ENCODE data around the gene UBE2D4.
A peak's percentile ranks its signal among the peaks of the same experiment; 100 is the strongest.
"Not testable (repeated sequence)": the region's sequence is repeated elsewhere in the genome, so short reads cannot be mapped to it uniquely, and the experiment has no call there.

The UBE2D4 gene

DNA sequence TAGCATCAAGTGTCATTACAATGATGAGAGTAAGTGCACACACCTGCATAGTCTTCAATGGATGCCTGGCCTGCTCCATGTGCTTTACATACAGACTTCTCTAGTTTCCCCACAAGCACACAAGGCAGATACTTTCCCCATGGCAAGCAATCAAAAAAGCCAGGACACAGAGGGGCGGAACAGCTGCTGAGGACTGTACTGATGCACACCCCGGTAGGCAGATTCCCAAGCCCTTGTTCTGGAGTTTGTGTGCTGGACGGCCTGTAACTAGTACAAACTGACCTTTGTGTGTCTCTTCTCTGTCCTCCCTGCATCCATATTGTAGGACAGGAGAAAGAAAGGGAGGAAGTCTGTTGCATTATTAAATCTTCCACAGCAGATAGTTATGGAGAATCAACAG lies 25.8 kb downstream of the UBE2D4 start:
- DNase-seq (ENCODE audit: low read depth in 1 of 2, low spot score in 1 of 2), result no peak
- TF ChIP-seq JUND (IDR thresholded peaks at IDR 0.05; ENCODE audit: low read depth), result no peak
- in situ Hi-C loops (cut with HindIII; ENCODE audit: low pct_unique_long_range_greater_than_20kb, low sequenced_read_pairs), result no loop called here

DNA sequence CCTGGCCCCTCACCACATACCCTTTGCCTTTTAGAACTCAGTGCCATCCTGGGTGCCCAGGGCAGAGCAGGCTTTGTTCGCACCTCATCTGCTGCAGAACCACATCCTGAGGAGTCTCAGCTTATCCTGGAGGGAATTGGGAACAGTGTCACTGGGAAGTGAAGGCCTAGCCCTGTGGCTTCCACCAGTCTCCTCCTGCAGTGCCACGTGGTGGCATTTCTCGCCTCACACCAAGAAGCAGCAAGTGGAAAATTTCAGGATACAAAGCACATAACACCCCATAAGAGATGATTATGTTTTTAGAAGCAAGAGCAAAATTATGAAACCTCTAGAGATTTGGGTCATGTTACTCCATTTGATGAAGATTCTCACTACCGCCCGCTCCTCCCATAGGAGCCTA lies 26.8 kb downstream of the UBE2D4 start:
- TF ChIP-seq JUND (IDR thresholded peaks at IDR 0.05; ENCODE audit: low read depth), result no peak
- in situ Hi-C loops (cut with HindIII; ENCODE audit: low pct_unique_long_range_greater_than_20kb, low sequenced_read_pairs), result no loop called here

DNA sequence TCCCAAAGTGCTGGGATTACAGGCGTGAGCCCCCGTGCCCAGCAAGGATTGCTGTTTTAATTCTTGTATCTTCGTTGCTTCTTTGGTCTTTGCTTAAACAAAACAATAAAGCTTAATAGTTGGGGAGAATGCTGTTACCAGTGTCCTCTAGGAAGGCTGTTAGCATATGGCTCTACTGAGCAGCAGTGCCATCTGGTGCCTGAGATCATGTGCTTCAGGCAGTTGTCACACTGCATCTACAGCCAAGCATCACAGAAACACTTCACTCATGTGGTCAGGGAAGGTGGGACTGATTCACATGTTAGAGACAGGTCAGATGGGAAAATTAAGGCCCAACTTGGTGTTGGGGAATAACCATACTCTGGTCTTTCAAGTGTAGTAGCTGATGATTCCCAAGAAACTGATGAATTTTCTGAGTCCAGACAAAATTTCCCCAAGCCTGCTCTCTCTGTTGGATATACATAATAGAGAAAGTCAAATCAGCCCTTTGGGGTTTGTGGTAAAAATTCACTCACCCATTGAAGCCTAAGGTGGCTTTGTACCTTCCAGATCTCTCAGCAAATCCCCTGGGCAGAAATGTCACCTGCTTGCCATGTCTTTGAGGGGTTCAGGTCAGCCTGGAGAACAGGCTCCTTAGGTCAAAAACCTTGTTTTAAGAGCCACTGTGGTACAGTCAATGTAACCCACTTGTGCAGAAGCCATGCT lies 28.4 kb downstream of the UBE2D4 start:
- no peak for TF ChIP-seq JUND (IDR thresholded peaks at IDR 0.05; ENCODE audit: low read depth)
- peak; percentile 81 to 83 for DNase-seq (ENCODE audit: low read depth in 1 of 2, low spot score in 1 of 2)
- in situ Hi-C loops (cut with HindIII; ENCODE audit: low pct_unique_long_range_greater_than_20kb, low sequenced_read_pairs), result no loop called here

More for the DNA sequence above, 26.8 kb downstream of the UBE2D4 start:
- no peak for DNase-seq (ENCODE audit: low read depth in 1 of 2, low spot score in 1 of 2)

DNA sequence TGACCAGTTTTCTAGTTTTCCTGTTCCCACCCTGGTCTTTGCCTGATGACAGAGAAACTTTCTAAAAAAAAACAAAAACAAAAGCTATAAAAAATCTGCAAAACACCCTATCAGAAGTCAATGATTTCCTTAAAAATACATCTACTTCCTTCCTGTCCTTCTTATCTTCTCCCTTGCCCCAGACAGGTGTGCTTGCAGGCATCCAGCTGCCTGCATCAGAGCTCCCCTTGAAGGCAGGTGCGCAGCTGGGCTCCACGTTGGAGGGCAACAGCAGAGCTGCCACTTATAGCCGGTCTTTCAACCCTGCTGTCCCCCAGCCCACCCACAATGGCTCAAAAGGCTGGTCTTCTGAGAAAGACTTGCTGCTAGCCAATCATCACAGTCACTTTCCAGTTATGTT lies 29.8 kb downstream of the UBE2D4 start:
- TF ChIP-seq JUND (IDR thresholded peaks at IDR 0.05; ENCODE audit: low read depth), result no peak
- in situ Hi-C loops (cut with HindIII; ENCODE audit: low pct_unique_long_range_greater_than_20kb, low sequenced_read_pairs), result no loop called here
- DNase-seq (ENCODE audit: low read depth in 1 of 2, low spot score in 1 of 2), result no peak

DNA sequence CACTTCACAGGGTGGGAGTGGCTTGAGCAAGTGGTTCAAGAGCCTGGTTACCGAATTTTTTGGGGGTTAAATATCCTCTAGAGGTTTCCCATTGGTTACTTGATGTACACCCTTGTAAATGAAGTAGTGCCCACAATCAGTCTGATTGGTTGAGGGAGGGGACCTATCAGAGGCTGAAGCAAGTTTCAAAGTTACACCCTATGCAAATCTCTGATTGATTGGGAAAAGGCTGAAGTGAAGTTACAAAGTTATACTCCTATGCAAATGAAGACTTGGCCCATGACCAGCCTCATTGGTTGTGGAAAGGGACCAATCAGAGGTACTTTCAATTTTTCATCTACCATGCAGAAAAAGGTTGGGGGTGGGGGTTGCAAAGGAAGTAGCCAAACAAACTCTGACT lies 34.7 kb downstream of the UBE2D4 start:
- in situ Hi-C loops (cut with HindIII; ENCODE audit: low pct_unique_long_range_greater_than_20kb, low sequenced_read_pairs), result no loop called here
- no peak for TF ChIP-seq JUND (IDR thresholded peaks at IDR 0.05; ENCODE audit: low read depth)
- DNase-seq (ENCODE audit: low read depth in 1 of 2, low spot score in 1 of 2), result peak in 1 of 2 experiments; percentile 33

DNA sequence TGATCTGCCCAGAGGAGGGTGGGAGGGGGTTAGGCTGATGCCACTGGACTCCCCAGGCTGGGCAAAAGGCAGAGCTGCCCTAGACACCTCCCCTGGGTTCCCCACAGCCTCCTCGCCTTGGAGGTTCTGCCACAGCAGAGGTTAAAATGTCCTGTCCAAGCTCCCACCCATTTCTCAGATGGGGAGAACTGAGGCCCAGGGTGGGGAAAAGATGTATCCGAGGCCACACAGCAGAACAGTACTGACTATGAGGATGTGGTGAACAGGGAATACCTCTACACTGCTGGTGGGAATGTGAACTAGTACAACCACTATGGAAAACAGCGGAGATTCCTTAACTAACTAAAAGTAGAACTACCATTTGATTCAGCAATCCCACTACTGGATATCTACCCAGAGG lies 40.2 kb downstream of the UBE2D4 start:
- in situ Hi-C loops (cut with HindIII; ENCODE audit: low pct_unique_long_range_greater_than_20kb, low sequenced_read_pairs); DNase-seq (ENCODE audit: low read depth in 1 of 2, low spot score in 1 of 2): not testable (repeated sequence)

DNA sequence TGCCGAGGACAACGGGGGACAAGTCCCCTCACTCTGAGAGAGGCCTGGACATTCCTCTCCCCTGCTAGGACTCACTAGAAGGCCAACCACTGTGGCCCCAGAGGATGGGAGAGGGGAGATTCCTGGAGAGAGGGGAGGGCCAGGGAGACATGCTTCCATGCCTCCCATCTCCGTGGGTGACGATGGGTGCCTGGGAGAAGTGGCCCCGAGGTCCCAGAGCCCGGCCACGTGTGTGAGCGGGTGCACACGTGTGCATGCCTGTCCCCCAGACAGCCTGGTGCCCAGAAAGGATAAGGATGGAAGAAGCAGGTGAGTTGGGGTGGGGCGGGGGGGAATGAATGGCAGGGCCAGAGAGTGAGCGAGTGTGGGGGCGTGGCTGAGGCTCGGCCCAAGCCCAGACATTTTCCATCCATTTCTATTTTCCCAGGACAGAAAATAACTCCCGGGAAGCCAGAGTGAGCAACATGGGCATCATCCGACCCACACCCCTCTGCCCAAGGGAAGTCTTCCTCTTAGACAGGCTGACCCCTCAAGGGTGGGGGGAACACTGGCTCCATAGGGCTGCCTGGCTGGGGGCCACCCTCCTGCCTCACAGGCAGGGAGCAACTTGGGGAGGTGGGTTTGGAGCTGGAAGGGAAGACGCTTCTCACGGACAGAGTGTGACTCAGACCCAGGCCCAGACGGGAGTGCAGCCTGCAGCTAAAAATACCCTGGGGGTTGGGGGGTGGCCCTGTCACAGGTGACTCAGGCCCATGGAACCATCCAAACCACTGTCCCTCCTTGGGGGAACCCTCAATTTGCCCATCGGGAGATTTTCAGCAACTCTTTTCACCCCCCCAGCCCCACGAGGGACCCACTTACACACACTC lies 42.2 kb downstream of the UBE2D4 start:
- DNase-seq (ENCODE audit: low read depth in 1 of 2, low spot score in 1 of 2); in situ Hi-C loops (cut with HindIII; ENCODE audit: low pct_unique_long_range_greater_than_20kb, low sequenced_read_pairs): not testable (repeated sequence)

DNA sequence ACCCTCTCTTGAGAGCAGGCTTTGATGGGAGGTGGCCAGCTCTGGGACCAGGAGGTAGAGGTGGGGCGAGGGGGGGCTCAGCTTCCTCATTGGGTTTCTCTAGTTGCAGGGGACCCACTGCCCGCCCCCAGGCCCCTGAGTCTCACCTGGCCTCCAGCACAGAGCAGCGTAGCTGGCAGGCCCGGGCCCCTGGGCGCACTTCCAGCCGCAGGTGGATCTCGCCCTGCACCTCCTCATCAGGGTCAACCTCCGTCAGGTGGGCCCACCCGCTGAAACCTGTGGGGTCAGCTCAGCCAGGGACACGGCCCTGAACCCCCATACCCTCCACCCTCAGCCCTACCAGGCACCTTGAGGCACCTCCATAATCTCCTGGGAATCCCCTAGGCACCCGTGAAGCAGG lies 43.4 kb downstream of the UBE2D4 start:
- in situ Hi-C loops (cut with HindIII; ENCODE audit: low pct_unique_long_range_greater_than_20kb, low sequenced_read_pairs); DNase-seq (ENCODE audit: low read depth in 1 of 2, low spot score in 1 of 2): not testable (repeated sequence)

DNA sequence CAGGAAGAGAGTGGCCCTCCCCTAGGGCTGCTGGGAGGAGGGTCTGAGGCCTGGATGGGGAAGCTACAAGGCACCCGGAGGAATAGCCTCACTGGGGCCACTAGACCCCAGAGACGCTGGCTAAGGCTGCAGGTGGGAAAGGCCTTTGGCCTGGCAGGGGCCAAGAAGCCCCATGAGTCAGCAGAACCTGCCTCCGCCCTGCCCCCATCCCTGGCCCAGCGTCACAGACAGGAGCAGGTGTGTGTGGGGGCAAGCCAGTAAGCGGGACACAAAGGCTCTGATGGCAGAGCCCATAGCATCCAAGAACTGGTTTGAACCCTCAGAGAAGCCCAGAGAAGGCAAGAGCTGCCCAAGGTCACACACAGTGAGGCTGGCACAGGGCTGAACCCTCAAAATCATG lies 44.5 kb downstream of the UBE2D4 start:
- DNase-seq (ENCODE audit: low read depth in 1 of 2, low spot score in 1 of 2); in situ Hi-C loops (cut with HindIII; ENCODE audit: low pct_unique_long_range_greater_than_20kb, low sequenced_read_pairs): not testable (repeated sequence)

DNA sequence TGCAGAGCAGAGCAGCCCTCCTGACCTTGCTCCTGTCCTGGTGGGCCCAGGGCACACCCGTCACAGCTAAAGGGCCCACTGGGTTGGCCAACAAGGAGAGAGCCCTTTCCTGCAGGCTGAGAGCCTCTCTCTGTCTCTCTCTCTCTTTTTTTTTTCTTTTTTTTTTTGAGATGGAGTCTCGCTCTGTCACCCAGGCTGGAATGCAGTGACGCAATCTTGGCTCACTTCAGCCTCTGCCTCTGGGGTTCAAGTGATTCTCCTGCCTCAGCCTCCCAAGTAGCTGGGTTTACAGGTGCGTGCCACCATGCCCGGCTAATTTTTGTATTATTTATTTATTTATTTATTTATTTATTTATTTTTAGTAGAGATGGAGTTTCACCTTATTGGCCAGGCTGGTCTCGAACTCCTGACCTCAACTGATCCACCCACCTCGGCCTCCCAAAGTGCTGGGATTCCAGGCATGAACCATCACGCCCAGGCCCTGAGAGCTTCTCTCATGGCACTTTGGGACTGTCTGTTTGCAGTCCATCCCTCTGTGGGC lies 47.9 kb downstream of the UBE2D4 start:
- DNase-seq (ENCODE audit: low read depth in 1 of 2, low spot score in 1 of 2); in situ Hi-C loops (cut with HindIII; ENCODE audit: low pct_unique_long_range_greater_than_20kb, low sequenced_read_pairs): not testable (repeated sequence)

DNA sequence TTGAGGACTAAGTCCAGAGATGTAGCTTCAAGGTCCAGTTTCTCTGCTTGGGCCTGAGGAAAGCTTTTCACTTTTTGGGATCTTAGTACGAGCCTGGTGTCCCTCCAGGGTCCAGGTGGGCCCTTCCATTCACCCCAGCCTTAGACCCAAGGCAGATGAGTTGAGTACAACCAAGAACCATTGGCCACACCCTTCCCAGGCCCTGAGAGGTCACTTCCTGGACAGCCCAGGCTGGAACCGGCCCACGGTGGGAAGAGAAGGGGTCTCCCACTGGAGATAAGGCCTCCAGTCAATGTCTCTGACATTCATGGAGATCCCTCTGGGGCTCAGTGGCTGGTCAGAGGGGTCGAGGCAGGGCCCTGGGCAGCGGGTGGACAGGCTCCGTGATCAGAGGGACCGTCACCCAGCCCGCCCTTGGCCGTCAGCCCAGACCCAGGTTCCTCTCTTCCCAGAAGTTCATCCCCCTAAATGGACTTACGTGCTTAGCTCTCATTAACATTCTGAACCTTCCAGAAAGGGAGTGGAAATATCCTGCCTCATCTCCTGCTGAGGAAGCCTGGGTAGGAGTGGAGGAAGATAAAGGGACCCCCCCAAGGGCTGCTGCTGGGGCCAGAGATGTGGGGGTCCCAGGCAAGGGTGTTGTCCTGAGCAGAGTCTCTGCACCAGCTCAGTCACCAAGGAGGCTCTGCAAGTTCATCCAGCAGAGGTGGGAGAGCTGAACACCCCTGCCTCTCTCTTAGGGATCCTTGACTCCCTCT lies 48.7 kb downstream of the UBE2D4 start:
- in situ Hi-C loops (cut with HindIII; ENCODE audit: low pct_unique_long_range_greater_than_20kb, low sequenced_read_pairs); DNase-seq (ENCODE audit: low read depth in 1 of 2, low spot score in 1 of 2): not testable (repeated sequence)

DNA sequence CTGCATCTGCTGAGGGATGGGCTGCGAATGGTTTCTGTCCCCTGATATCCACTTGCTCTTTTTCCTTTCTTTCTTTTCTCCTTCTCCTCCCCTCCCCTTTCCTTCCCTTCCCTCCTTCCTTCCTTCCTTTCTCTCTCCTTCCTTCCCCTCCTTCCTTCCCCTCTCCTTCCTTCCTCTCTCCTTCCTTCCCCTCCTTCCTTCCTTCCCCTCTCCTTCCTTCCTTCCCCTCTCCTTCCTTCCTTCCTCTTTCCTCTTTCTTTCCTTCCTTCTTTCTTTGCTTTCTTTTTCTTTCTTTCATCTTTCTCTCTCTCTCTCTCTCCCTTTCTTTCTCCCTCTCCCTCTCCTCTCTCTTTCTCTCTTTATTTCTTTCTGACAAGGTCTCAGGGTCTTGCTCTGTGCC lies 51.3 kb downstream of the UBE2D4 start:
- no peak for DNase-seq (ENCODE audit: low read depth in 1 of 2, low spot score in 1 of 2)
- TF ChIP-seq JUND (IDR thresholded peaks at IDR 0.05; ENCODE audit: low read depth), result no peak
- in situ Hi-C loops (cut with HindIII; ENCODE audit: low pct_unique_long_range_greater_than_20kb, low sequenced_read_pairs), result no loop called here

DNA sequence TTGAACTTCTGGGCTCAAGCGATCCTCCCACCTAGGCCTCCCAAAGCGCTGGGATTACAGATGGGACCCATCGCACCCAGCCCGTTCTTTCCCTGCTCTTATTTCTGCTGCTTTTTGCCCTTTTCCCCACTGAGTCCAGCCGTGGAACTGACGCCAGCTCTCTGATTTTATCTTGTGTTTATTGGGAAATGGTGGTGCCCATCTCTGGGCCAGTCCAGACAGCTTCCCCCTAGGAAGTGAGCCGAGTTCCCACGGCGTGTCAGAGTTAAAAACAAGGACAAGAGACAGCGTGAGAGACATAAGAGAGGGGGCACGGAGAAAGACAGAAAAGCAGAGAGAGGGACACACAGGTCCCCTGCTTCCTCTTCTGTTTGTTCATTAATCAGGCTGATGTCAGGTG lies 51.9 kb downstream of the UBE2D4 start:
- DNase-seq (ENCODE audit: low read depth in 1 of 2, low spot score in 1 of 2); in situ Hi-C loops (cut with HindIII; ENCODE audit: low pct_unique_long_range_greater_than_20kb, low sequenced_read_pairs): not testable (repeated sequence)

DNA sequence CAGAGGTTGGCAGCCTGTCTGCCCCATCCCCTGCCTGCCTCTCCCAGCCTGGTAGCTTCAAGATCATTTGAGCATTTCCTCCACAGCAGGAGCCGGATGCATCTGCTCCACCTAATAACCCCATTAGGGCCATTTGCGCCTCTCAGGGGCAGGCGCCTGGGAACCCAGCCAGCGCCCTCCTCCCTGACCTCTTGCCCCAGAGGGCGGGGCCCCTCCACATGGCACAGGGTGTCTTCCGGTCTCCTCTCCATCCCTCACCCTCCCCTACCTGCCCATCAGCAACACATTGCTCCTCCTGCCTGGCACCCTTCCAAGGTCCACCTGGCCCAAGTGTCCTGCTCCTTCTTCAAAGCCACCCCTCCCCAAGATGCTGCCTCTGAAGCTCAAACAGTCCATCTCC lies 56.6 kb downstream of the UBE2D4 start:
- in situ Hi-C loops (cut with HindIII; ENCODE audit: low pct_unique_long_range_greater_than_20kb, low sequenced_read_pairs), result not testable (repeated sequence)

DNA sequence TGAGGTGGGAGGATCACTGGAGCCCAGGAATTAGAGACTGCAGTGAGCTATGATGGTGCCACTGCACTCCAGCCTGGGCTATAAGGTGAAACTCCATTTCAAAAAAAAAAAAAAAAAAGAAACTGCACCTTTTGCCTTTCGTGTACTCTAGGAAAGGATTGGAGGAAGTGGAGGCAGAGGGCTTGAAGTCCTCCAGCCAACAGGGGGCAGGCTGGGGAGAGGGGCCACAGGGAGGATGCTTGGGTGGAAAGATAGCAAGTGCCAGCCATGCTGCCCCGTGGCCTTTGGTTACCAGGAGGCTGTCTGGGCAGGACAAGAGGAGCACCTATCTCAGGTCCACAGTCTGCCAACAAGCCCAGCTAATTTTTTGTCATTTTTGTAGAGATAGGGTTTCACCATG lies 57.5 kb downstream of the UBE2D4 start:
- DNase-seq (ENCODE audit: low read depth in 1 of 2, low spot score in 1 of 2); in situ Hi-C loops (cut with HindIII; ENCODE audit: low pct_unique_long_range_greater_than_20kb, low sequenced_read_pairs): not testable (repeated sequence)

More for the DNA sequence above, 56.6 kb downstream of the UBE2D4 start:
- DNase-seq (ENCODE audit: low read depth in 1 of 2, low spot score in 1 of 2), result not testable (repeated sequence)

DNA sequence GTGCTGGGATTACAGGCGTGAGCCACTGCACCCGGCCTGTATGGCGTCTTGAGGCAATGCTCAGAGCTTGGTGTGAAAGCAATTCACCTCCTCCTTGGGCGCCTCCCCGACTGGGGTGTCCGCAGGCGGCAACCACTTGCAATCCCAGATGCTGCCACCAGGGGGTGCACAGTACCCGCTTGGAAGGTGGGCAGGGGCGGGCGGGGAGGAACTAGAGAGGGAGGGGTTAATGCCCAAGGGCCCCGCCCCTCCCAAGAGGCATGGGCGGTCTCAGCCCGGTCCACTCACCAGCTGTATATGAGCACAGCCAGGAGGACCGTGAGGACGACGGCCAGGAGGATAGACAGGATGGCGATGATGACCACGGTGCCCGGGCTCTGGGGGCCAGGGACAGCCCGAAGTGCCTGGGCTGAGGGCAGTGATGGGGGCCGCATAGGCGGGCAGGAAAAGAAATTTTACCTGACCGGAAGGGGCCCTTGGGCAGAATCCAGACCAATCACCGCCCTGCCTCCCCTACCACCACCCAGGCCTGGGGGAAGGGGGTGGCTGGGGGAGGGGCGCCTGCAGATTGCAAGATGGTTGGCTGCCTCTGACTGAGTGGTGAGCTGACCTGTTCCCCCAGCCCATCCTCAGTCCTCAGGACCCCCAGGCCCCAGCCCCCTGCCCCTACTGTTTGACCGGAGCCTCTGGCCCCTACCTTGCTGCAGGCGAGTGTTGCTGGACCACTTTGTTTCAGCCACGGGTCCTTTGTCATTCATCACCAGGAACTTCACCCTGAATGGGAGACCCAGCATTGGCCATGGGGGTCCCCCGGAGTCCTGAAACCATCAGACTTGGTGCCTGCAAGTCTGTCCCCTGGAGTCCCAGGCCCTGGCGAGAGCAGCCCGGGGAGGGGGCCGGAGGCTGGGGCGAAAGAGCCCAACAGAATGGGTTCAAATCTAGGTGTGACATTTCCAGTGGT lies 59.9 kb downstream of the UBE2D4 start:
- in situ Hi-C loops (cut with HindIII; ENCODE audit: low pct_unique_long_range_greater_than_20kb, low sequenced_read_pairs), result not testable (repeated sequence)
- peak; percentile 16 to 69 for DNase-seq (ENCODE audit: low read depth in 1 of 2, low spot score in 1 of 2)
